Dendritic cell treated with granulocyte-macrophage colony-stimulating factor and Interleukin-4, amounts not matched to agents 40 ng/mL and 50 ng/mL, for 4 days (primary cell): Measurements from ENCODE around the gene TTC3.
"Not testable (repeated sequence)": the region's sequence is repeated elsewhere in the genome, so short reads cannot be mapped to it uniquely, and the experiment has no call there.

Experiments used
- H3K27ac Mint-ChIP-seq: one replicate; pipeline ENCODE4 v1.8.0; 2022; ENCODE audit warnings: mild to moderate bottlenecking, mixed read lengths
- H3K27me3 Mint-ChIP-seq: one replicate; pipeline ENCODE4 v1.8.0; 2022; ENCODE audit warnings: mild to moderate bottlenecking, mixed read lengths
- H3K36me3 Mint-ChIP-seq: one replicate; pipeline ENCODE4 v1.8.0; 2022; ENCODE audit warnings: low read depth, mixed read lengths
- H3K4me1 Mint-ChIP-seq: one replicate; pipeline ENCODE4 v1.8.0; 2022; ENCODE audit warnings: low read depth, mixed read lengths
- H3K4me3 Mint-ChIP-seq: one replicate; pipeline ENCODE4 v1.8.0; 2022; ENCODE audit warnings: mild to moderate bottlenecking, moderate library complexity, mixed read lengths
- H3K9me3 Mint-ChIP-seq: one replicate; pipeline ENCODE4 v1.8.0; 2022; ENCODE audit warnings: mixed read lengths
- intact Hi-C: fragments of 100-400 bp; cut with micrococcal nuclease; formaldehyde crosslinking; loops from one replicate; pipeline ENCODE4 v1.15.0; 2022

Gene TTC3

GRCh38 chr21:37088186-37088735 is 15.2 kb downstream of the TTC3 start:
- no peak overlapping the region for H3K27ac Mint-ChIP-seq
- H3K4me3 Mint-ChIP-seq, result no peak overlapping the region
- peaks cover 13% of the 10 kb centered on the region for H3K4me1 Mint-ChIP-seq
- H3K27me3 Mint-ChIP-seq, result no peaks in the 10 kb centered on the region
- intact Hi-C loops, result no loop called here
- peaks cover 11% of the 10 kb centered on the region for H3K36me3 Mint-ChIP-seq
- H3K9me3 Mint-ChIP-seq, result no peaks in the 10 kb centered on the region

DNA sequence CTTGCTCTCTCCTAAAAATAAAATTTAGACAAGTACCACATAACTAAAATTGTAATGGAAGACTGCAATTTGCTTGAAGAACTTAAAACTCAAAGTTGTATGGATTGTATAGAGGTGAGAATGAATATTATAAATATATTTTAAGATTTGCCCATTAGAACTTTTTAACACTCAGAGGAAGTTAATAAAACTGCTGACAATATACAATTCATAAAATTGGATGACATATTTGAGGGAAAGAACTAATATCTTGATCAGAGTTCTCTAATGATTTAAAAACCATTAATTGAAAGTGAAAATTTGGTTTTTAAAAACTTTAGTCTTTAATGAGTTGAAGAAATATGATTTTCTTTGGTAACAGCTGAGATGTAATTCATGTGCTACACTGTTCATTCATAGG is 20.9 kb downstream of the TTC3 start:
- Mint-ChIP-seq H3K4me3 (no peak overlapping the region), H3K9me3 (no peaks in the 10 kb centered on the region)
- intact Hi-C loops, result no loop called here

DNA sequence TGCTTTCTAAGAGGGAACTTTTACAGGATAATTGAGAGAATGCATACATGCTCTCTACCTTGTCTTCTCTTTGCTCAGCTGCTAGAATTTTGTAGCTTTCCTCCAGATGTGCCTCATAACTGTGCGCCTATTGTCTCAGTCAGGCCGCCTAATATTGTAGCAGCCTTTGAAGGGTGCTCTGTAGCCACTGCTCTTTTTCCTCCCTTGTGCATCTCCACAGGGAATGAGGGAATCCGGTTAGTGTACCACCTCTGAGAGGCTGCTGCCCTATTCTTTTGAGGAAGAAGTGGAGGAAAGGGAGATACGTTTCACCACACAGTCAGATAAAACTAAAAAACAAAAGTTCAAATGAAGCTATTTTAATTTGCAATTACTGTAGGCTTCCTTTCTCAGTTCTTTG is 22.8 kb downstream of the TTC3 start:
- H3K27me3 Mint-ChIP-seq, result no peaks in the 10 kb centered on the region
- intact Hi-C loops, result no loop called here
- H3K4me3 Mint-ChIP-seq, result no peak overlapping the region
- H3K36me3 Mint-ChIP-seq, result peaks cover 68% of the 10 kb centered on the region
- no peaks in the 10 kb centered on the region for H3K9me3 Mint-ChIP-seq
- H3K27ac Mint-ChIP-seq, result no peak overlapping the region
- H3K4me1 Mint-ChIP-seq, result no peaks in the 10 kb centered on the region

More for the DNA sequence above, 20.9 kb downstream of the TTC3 start:
- no peak overlapping the region for H3K27ac Mint-ChIP-seq
- H3K4me1 Mint-ChIP-seq, result no peaks in the 10 kb centered on the region
- H3K36me3 Mint-ChIP-seq, result peaks cover 52% of the 10 kb centered on the region
- no peaks in the 10 kb centered on the region for H3K27me3 Mint-ChIP-seq

- Mint-ChIP-seq H3K36me3 (peaks cover 58% of the 10 kb centered on the region), H3K9me3 (no peaks in the 10 kb centered on the region), H3K27me3 (no peaks in the 10 kb centered on the region), H3K4me1 (no peaks in the 10 kb centered on the region), H3K27ac (no peak overlapping the region), H3K4me3 (no peak overlapping the region)
- intact Hi-C loops, result no loop called here
Observed at GRCh38 chr21:37098751-37099150, 25.7 kb downstream of the TTC3 start.

- H3K9me3 Mint-ChIP-seq, result no peaks in the 10 kb centered on the region
- no peak overlapping the region for H3K27ac Mint-ChIP-seq
- H3K4me1 Mint-ChIP-seq, result no peaks in the 10 kb centered on the region
- H3K27me3 Mint-ChIP-seq, result no peaks in the 10 kb centered on the region
- intact Hi-C loops, result no loop called here
- H3K4me3 Mint-ChIP-seq, result no peak overlapping the region
- H3K36me3 Mint-ChIP-seq, result peaks cover 56% of the 10 kb centered on the region
Observed at GRCh38 chr21:37100316-37100715, 27.3 kb downstream of the TTC3 start.

- no peaks in the 10 kb centered on the region for H3K9me3 Mint-ChIP-seq
- H3K27me3 Mint-ChIP-seq, result no peaks in the 10 kb centered on the region
- H3K4me1 Mint-ChIP-seq, result no peaks in the 10 kb centered on the region
- intact Hi-C loops, result no loop called here
- no peak overlapping the region for H3K27ac Mint-ChIP-seq
- no peak overlapping the region for H3K4me3 Mint-ChIP-seq
- H3K36me3 Mint-ChIP-seq, result peaks cover 45% of the 10 kb centered on the region
Observed at GRCh38 chr21:37101384-37101783, 28.3 kb downstream of the TTC3 start.

- H3K9me3 Mint-ChIP-seq, result peaks cover 11% of the 10 kb centered on the region
- H3K27me3 Mint-ChIP-seq, H3K4me3 Mint-ChIP-seq, intact Hi-C loops, H3K27ac Mint-ChIP-seq, H3K4me1 Mint-ChIP-seq: not testable (repeated sequence)
- H3K36me3 Mint-ChIP-seq, result peaks cover 47% of the 10 kb centered on the region
Observed at GRCh38 chr21:37102746-37103145, 29.7 kb downstream of the TTC3 start.

DNA sequence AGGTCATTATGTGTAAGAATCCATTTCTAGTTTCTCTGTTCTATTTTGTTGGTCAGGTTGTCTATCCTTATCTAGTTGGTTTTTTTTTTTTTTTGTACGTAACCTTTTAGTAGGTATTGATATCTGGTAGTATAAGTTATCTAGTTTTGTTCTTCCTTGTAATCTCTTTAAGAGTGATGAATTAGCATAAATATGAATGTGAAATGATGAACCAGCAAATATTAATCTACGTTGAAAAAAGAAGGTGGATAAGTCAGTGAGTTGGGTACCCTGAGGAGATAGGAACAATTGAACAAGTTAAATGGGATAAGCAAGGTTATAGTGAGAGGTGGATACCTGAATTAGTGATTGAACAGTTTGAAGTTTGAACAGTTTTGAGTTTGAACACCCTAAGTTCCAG is 33.9 kb downstream of the TTC3 start:
- intact Hi-C loops, result no loop called here
- H3K9me3 Mint-ChIP-seq, result peaks cover 46% of the 10 kb centered on the region
- H3K4me1 Mint-ChIP-seq, result no peaks in the 10 kb centered on the region
- H3K36me3 Mint-ChIP-seq, result peaks cover 46% of the 10 kb centered on the region
- no peak overlapping the region for H3K27ac Mint-ChIP-seq
- H3K27me3 Mint-ChIP-seq, result no peaks in the 10 kb centered on the region
- H3K4me3 Mint-ChIP-seq, result no peak overlapping the region

DNA sequence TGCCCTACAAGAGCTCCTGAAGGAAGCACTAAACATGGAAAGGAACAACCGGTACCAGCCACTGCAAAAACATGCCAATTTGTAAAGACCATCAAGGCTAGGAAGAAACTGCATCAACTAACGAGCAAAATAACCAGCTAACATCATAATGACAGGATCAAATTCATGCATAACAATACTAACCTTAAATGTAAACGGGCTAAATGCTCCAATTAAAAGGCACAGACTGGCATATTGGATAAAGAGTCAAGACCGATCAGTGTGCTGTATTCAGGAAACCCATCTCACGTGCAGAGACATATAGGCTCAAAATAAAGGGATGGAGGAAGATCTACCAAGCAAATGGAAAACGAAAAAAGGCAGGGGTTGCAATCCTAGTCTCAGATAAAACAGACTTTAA is 38.0 kb downstream of the TTC3 start:
- peaks cover 46% of the 10 kb centered on the region for H3K9me3 Mint-ChIP-seq
- intact Hi-C loops, H3K4me3 Mint-ChIP-seq: not testable (repeated sequence)

DNA sequence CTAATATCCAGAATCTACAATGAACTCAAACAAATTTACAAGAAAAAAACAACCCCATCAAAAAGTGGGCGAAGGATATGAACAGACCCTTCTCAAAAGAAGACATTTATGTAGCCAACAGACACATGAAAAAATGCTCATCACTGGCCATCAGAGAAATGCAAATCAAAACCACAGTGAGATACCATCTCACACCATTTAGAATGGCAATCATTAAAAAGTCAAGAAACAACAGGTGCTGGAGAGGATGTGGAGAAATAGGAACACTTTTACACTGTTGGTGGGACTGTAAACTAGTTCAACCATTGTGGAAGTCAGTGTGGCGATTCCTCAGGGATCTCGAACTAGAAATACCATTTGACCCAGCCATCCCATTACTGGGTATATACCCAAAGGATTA is 41.2 kb downstream of the TTC3 start:
- Mint-ChIP-seq H3K9me3 (peaks cover 23% of the 10 kb centered on the region), H3K36me3 (peaks cover 30% of the 10 kb centered on the region)
- H3K4me1 Mint-ChIP-seq, H3K27ac Mint-ChIP-seq, intact Hi-C loops, H3K27me3 Mint-ChIP-seq, H3K4me3 Mint-ChIP-seq: not testable (repeated sequence)

More for the DNA sequence above, 38.0 kb downstream of the TTC3 start:
- not testable (repeated sequence) for H3K27ac Mint-ChIP-seq, H3K4me1 Mint-ChIP-seq, H3K27me3 Mint-ChIP-seq
- H3K36me3 Mint-ChIP-seq, result peaks cover 45% of the 10 kb centered on the region

DNA sequence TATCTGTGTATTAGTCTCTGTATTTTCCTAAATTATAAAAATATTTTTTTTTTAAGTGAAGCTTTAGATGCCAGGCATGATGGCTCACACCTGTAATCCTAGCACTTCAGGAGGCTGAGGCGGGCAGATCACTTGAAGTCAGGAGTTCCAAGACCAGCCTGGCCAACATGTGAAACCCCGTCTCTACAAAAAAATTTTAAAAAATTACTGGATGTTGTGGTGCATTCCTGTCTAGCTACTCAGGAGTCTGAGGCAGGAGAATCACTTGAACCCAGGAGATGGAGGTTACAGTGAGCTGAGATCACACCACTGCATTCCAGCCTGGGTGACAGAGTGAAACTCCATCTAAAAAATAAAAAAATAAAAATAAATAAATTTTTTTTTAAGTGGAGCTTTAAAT is 43.4 kb downstream of the TTC3 start:
- intact Hi-C loops, H3K9me3 Mint-ChIP-seq, H3K27ac Mint-ChIP-seq, H3K4me1 Mint-ChIP-seq, H3K27me3 Mint-ChIP-seq, H3K4me3 Mint-ChIP-seq: not testable (repeated sequence)
- peaks cover 31% of the 10 kb centered on the region for H3K36me3 Mint-ChIP-seq

GRCh38 chr21:37117204-37117603 is 44.1 kb downstream of the TTC3 start:
- intact Hi-C loops, result no loop called here
- Mint-ChIP-seq H3K36me3 (peaks cover 32% of the 10 kb centered on the region), H3K4me1 (no peaks in the 10 kb centered on the region), H3K9me3 (no peaks in the 10 kb centered on the region), H3K27me3 (no peaks in the 10 kb centered on the region), H3K27ac (no peak overlapping the region), H3K4me3 (no peak overlapping the region)

- Mint-ChIP-seq H3K27me3 (no peaks in the 10 kb centered on the region), H3K4me3 (no peak overlapping the region), H3K9me3 (no peaks in the 10 kb centered on the region), H3K27ac (no peak overlapping the region), H3K36me3 (peaks cover 42% of the 10 kb centered on the region), H3K4me1 (no peaks in the 10 kb centered on the region)
- intact Hi-C loops, result no loop called here
Observed at GRCh38 chr21:37118187-37118826, 45.3 kb downstream of the TTC3 start.

DNA sequence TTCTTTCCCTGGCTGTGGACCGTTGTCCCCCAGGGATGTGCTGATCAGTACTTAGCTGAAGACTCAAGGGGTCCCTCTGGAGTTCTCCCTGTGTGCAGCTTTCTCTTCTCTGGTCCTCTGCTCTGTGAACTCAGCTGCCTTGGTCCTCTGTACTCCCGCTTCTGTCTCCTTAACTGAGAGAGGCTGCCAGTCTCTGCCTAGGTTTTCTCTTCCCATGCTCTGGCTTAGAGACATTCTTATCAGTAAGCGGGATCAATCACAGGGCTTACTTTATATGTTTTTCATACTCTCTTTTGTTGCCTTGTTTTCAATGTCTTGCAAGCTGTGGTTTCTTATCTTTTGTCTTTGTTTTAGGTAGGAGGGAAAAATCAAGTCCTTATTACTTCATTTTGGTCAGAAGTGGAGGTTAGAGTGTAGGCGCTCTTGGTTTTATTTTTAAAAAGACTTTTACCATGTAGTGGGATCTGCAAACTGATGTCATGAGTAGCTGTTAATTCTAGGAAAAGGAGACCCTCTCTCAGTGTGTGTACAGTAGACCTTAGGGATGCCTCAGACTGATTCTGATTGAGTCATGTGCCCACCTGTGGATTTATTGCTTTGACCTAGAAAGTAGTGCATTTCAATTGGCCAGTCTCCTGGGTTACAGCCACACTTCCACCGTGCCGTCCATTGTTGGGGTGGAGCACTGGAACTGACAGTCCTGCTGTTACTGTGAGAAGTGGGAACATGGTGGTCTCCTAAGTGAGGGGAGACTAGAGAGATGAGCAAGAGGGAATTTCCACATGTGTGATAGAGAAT is 46.6 kb downstream of the TTC3 start:
- intact Hi-C loops, result no loop called here
- Mint-ChIP-seq H3K36me3 (peaks cover 47% of the 10 kb centered on the region), H3K27me3 (no peaks in the 10 kb centered on the region), H3K4me1 (no peaks in the 10 kb centered on the region), H3K9me3 (no peaks in the 10 kb centered on the region), H3K27ac (no peak overlapping the region), H3K4me3 (no peak overlapping the region)
